GM12892 (cell line): ENCODE data around the gene STAT5A.

Experiments
- POLR2A ChIP-seq: IDR thresholded peaks from 2 replicates; pipeline ENCODE4 v1.6.1; 2011; ENCODE audit warnings: low read depth, low read length, control low read depth
- POLR2AphosphoS5 ChIP-seq: IDR thresholded peaks from 2 replicates; pipeline ENCODE4 v1.6.1; 2011; ENCODE audit warnings: low read depth, low read length, control low read depth

DNA sequence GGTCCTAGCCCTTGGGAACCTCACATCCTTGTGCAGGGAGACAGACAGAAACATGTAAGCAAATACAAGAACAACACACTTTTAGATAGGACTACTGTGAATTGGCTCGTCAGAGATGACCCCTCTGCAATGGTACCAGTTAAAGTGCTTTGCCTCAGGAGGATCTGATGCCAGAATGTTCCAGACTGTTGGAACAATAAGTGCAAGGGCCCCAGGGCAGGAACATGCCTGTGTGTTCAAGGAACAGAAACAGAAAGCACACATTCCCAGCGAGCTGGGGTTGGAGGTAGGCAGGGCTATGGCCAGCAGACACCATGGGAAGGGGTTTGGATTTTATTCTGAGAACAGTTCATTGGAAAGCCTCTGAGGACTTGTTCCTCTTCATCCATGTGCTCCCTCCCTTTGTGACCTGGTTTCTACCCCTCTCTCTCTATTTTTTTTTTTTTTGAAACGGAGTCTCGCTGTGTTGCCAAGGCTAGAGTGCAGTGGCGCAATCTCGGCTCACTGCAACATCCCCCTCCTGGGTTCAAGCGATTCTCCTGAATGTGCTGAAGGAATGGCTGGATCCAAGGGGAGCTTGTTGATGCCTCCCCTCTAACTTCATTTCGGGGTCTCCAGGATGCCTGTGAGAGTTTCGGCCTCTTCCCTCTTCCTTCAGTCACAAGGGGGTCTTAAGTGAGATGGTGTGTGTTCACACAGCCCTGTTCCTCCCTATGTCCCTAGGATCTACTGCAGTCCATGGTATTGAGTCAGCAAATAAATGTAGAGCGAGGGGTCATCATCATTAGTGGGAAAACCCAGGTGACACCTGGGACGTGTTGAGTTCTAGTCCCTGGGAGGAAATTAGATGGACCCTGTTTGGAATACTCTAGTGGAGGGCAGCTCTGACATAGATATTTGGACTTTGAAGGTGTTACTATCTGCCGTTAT is 6.4 kb downstream of the STAT5A start:
- TF ChIP-seq POLR2AphosphoS5 (no peak; the same call in 1 of the 2 replicates), POLR2A (no peak; the same call in 1 of the 2 replicates)
